Body of pancreas (tissue), 4 donors: ENCODE data around the gene SUPT3H. TPM values are rescaled to one million over a fixed set of nuclear protein-coding genes. Genes with fewer than 3 reads are reported as not detected.

Experiments used
- ATAC-seq: fragments of 150-250 bp; one replicate; pipeline ENCODE4 v1.9.1; 2016
- DNase-seq, 4 donors: peaks; one replicate each; pipeline ENCODE4 v3.0.0-alpha.2; 2019
- H3K27ac ChIP-seq, 4 donors: fragments of 200-600 bp; sonication (generic); 1 replicate in 3 of 4; 2 replicates in 1 of 4; pipeline versions ENCODE4 v1.5.1 to v1.6.1; 2016 to 2019; ENCODE audit warnings: mild to moderate bottlenecking in 1 of 4, mixed read lengths in 1 of 4, moderate library complexity in 1 of 4
- H3K27me3 ChIP-seq, 2 donors: fragments of 200-600 bp; sonication (generic); one replicate each; pipeline ENCODE4 v1.6.0; 2016; ENCODE audit warnings: mild to moderate bottlenecking in 1 of 2
- H3K36me3 ChIP-seq, 2 donors: fragments of 200-600 bp; sonication (generic); replicated peaks in 1 of 2; 2 replicates each; pipeline ENCODE4 v1.5.1; 2016; ENCODE audit warnings: low read depth in 2 of 2; ENCODE audit not compliant: insufficient read depth in 1 of 2
- H3K4me1 ChIP-seq: fragments of 200-600 bp; sonication (generic); one replicate; pipeline ENCODE4 v1.6.0; 2016
- H3K4me3 ChIP-seq, 2 donors: fragments of 200-600 bp; sonication (generic); 1 replicate in 1 of 2; 2 replicates in 1 of 2; pipeline ENCODE4 v1.5.1; 2016 to 2019
- H3K9me3 ChIP-seq, 3 donors: fragments of 200-600 bp; sonication (generic); 1 replicate in 2 of 3; 2 replicates in 1 of 3; pipeline ENCODE4 v1.5.1; 2016
- CTCF ChIP-seq, 7 experiments: fragments of 450-650 bp in 4 of 7; fragments of 200-600 bp in 3 of 7; sonication (generic) in 3 of 7; IDR thresholded peaks; one replicate each; pipeline ENCODE4 v1.5.1; 2016 to 2019; ENCODE audit warnings: antibody characterized with exemption in 7 of 7
- POLR2A ChIP-seq, 3 donors: fragments of 450-650 bp; IDR thresholded peaks; one replicate each; pipeline ENCODE4 v1.6.1; 2016; ENCODE audit warnings: antibody characterized with exemption in 3 of 3, mild to moderate bottlenecking in 2 of 3
- WGBS, 2 donors: methylation state at CpG; one replicate each; pipeline ENCODE4 v1.1.5; 2017; 5-methylcytosine and 5-hydroxymethylcytosine counted together
- intact Hi-C: fragments of 100-400 bp; cut with DNase I; formaldehyde crosslinking; loops from one replicate; pipeline ENCODE4 v1.15.1; 2023
- total RNA-seq, 2 donors: library from RNA; depleted of rRNA; stranded (reverse); fragments of >200 nt; gene quantifications; one replicate each; pipeline ENCODE4 v1.1.0, GENCODE V29; 2016

SUPT3H gene
- total RNA-seq, 2 donors from 2014 or later: 4.9 to 6.7 TPM

GRCh38 chr6:45272626-45273025, 105.1 kb downstream of the SUPT3H start:
- ATAC-seq (no peak), DNase-seq (no peak)
- WGBS, 2 donors: 84 to 95% methylated on average over 2 of the region's 2 CpGs
- no peaks in the 10 kb centered on the region for H3K27me3 ChIP-seq
- H3K36me3 ChIP-seq: no peaks in the 10 kb centered on the region
- no peak overlapping the region for H3K4me3 ChIP-seq
- no peaks in the 10 kb centered on the region for H3K4me1 ChIP-seq
- no peak for TF ChIP-seq CTCF (IDR thresholded peaks at IDR 0.05)
- no peak for TF ChIP-seq POLR2A (IDR thresholded peaks at IDR 0.05)
- no peaks in the 10 kb centered on the region for H3K9me3 ChIP-seq
- intact Hi-C loops: no loop called here
- no peak overlapping the region for H3K27ac ChIP-seq

- Histone ChIP-seq H3K9me3 (no peaks in the 10 kb centered on the region), H3K27me3 (no peaks in the 10 kb centered on the region), H3K36me3 (no peaks in the 10 kb centered on the region), H3K4me1 (no peaks in the 10 kb centered on the region), H3K4me3 (no peak overlapping the region), H3K27ac (no peak overlapping the region)
- ATAC-seq (no peak), DNase-seq (no peak)
- 13 to 20% methylated on average over 2 of the region's 2 CpGs for WGBS, 2 donors
- TF ChIP-seq POLR2A (IDR thresholded peaks at IDR 0.05): no peak
- no peak for TF ChIP-seq CTCF (IDR thresholded peaks at IDR 0.05)
- intact Hi-C loops: no loop called here
These were observed 112.5 kb downstream of the SUPT3H start for GRCh38 chr6:45265246-45265645.

GRCh38 chr6:45260696-45261095, 117.0 kb downstream of the SUPT3H start:
- H3K9me3 ChIP-seq: no peaks in the 10 kb centered on the region
- intact Hi-C loops: no loop called here
- H3K4me3 ChIP-seq: no peak overlapping the region
- DNase-seq (no peak), ATAC-seq (no peak)
- no peaks in the 10 kb centered on the region for H3K4me1 ChIP-seq
- 78 to 79% methylated on average over 3 of the region's 3 CpGs for WGBS, 2 donors
- TF ChIP-seq CTCF (IDR thresholded peaks at IDR 0.05) (no peak), POLR2A (IDR thresholded peaks at IDR 0.05) (no peak)
- H3K27me3 ChIP-seq: no peaks in the 10 kb centered on the region
- no peaks in the 10 kb centered on the region for H3K36me3 ChIP-seq
- no peak overlapping the region for H3K27ac ChIP-seq

GRCh38 chr6:45256697-45257695, 120.7 kb downstream of the SUPT3H start:
- Histone ChIP-seq H3K4me1 (peaks cover 9% of the 10 kb centered on the region), H3K4me3 (no peak overlapping the region), H3K27me3 (no peaks in the 10 kb centered on the region), H3K36me3 (no peaks in the 10 kb centered on the region), H3K9me3 (no peaks in the 10 kb centered on the region), H3K27ac (no peak overlapping the region)
- no peak for TF ChIP-seq CTCF (IDR thresholded peaks at IDR 0.05)
- TF ChIP-seq POLR2A (IDR thresholded peaks at IDR 0.05): no peak
- DNase-seq (no peak), ATAC-seq (no peak)
- WGBS, 2 donors: 85 to 86% methylated on average over 9 of the region's 9 CpGs
- intact Hi-C loops: no loop called here
